Activated CD8-positive, alpha-beta memory T cell treated with anti-CD3 and anti-CD28 coated beads, Interleukin-2, amount 50 U/mL, for 24 hours (primary cell): Measurements from ENCODE around the gene C2orf92.

ENCODE experiments used
- DNase-seq: peaks from one replicate; pipeline ENCODE4 v3.0.0-alpha.2; 2020; ENCODE audit errors: extremely low read depth

C2orf92 gene

GRCh38 chr2:97714084-97714949, 44.8 kb downstream of the C2orf92 start:
- no peak for DNase-seq

GRCh38 chr2:97714950-97715652, 45.6 kb downstream of the C2orf92 start:
- DNase-seq, result no peak

- DNase-seq, result no peak
Measured at GRCh38 chr2:97715951-97716694, 46.6 kb downstream of the C2orf92 start.

GRCh38 chr2:97716695-97717612, 47.4 kb downstream of the C2orf92 start:
- no peak for DNase-seq

GRCh38 chr2:97717613-97717995, 48.1 kb downstream of the C2orf92 start:
- DNase-seq, result no peak

- DNase-seq, result no peak
Measured at GRCh38 chr2:97718051-97718882, 48.8 kb downstream of the C2orf92 start.

GRCh38 chr2:97718942-97719341, 49.4 kb downstream of the C2orf92 start:
- DNase-seq, result no peak

GRCh38 chr2:97719362-97720155, 50.0 kb downstream of the C2orf92 start:
- DNase-seq, result no peak

GRCh38 chr2:97720746-97721145, 51.2 kb downstream of the C2orf92 start:
- DNase-seq, result no peak

- DNase-seq, result no peak
Measured at GRCh38 chr2:97722227-97722626, 52.7 kb downstream of the C2orf92 start.

GRCh38 chr2:97723156-97724072, 53.9 kb downstream of the C2orf92 start:
- DNase-seq, result no peak

GRCh38 chr2:97724073-97724410, 54.5 kb downstream of the C2orf92 start:
- no peak for DNase-seq

GRCh38 chr2:97724501-97724900, 55.0 kb downstream of the C2orf92 start:
- no peak for DNase-seq

GRCh38 chr2:97724946-97725688, 55.6 kb downstream of the C2orf92 start:
- no peak for DNase-seq

- no peak for DNase-seq
Measured at GRCh38 chr2:97726261-97727064, 57.0 kb downstream of the C2orf92 start.

GRCh38 chr2:97727296-97727695, 57.8 kb downstream of the C2orf92 start:
- no peak for DNase-seq

- DNase-seq, result no peak
Measured at GRCh38 chr2:97728091-97728731, 58.7 kb downstream of the C2orf92 start.
